ENCODE data around the gene XPNPEP1. TPM values are rescaled to one million over a fixed set of nuclear protein-coding genes. Genes with fewer than 3 reads are reported as not detected.

The XPNPEP1 gene
- total RNA-seq, 2 donors from 2014 or later = 77.9 to 118 TPM

DNA sequence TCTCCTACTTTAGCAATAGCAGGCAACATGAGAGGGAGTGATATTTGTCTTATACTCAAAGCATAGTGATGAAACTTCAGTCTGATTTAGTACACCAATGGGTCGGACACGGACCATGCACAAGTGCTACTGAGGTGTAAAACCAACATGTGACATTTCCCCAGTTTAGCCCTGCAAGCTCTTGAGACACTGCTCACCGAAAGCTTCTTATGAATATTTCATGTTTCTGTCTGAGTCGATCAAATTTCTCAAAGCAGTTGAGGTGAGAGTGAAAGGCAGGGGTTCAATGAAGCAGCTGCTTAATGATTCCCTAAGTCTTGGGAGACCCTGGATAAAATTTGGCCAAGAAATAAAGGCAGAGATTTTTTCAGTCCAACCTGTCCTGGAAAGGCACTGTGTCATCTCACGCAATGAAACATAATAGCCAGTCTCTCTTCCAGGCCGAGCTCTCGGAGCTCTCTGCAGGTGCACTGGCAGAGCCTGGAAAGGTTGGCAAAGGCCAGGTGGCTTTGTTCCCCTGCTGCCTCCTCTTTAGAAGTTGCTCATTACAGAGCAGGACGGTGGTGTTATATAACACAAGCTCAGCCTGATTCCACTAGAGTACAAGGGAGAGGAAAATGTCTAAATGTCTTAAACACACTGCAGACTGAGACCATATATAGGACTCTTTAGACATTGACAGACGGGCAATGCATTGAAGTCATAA, 33.9 kb upstream of the XPNPEP1 start:
- Mint-ChIP-seq H3K27ac (no peak overlapping the region), H3K9me3 (peaks cover 0 to 3% of the 10 kb centered on the region in 2 donors), H3K36me3 (no peaks in the 10 kb centered on the region)
- ATAC-seq = no peak
- DNase-seq (ENCODE audit: low spot score in 2 of 2) = no peak

DNA sequence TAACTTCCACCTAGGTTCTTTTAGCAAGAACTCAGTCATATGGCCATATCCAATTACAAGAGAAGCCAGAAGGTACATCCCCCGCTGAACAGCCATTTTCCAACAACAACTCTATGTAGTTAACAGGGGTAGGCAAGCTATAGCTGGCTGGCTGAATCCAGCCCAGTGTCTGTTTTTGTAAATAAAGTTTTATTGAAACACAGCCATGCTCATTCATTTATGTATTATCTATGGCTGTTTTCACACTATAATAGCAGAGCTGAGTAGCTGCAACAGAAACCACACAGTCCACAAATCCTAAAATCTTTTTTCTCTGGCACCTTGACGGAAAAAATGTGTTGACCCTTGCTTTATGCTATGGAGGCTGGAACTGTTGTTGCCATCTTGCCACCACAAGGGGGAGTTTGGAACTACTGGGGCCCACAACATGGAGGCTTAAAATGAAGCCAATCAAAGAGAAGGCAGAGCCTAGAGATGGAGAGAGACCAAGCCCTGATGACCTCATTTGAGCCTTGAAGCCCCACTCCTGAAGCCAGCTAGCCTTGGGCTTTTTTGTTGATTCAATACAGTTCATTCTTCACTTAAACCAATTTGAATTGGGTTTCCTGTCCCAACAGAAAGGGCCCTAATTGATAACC, 33.3 kb upstream of the XPNPEP1 start:
- ATAC-seq = peak; percentile 86 to 89
- Mint-ChIP-seq H3K27ac (no peak overlapping the region), H3K36me3 (no peaks in the 10 kb centered on the region), H3K9me3 (peaks cover 0 to 3% of the 10 kb centered on the region in 2 donors)
- DNase-seq (ENCODE audit: low spot score in 2 of 2) = peak in 1 of 2 donors; percentile 27

DNA sequence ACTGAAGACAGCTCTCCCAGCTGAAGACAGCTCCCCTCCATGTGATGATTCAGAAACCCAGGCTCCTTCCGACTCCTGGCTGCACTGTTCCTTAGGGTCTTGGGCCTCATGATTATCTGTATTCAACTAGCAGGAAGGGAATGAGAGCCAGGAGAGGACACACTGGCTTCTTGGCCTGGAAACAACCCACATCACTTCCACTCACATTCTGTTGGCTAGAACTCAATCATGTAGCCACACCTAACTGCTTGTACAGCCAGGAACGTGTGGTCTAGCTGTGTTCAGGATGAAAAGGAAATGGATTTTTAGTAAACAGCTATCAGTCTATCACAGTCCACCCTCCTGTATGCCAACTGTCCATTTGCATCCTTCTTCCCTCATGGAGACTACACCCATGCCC, 30.5 kb upstream of the XPNPEP1 start:
- DNase-seq (ENCODE audit: low spot score in 2 of 2) = no peak
- Mint-ChIP-seq H3K27ac (no peak overlapping the region), H3K36me3 (no peaks in the 10 kb centered on the region), H3K9me3 (peaks cover 0 to 3% of the 10 kb centered on the region in 2 donors)
- no peak for ATAC-seq

DNA sequence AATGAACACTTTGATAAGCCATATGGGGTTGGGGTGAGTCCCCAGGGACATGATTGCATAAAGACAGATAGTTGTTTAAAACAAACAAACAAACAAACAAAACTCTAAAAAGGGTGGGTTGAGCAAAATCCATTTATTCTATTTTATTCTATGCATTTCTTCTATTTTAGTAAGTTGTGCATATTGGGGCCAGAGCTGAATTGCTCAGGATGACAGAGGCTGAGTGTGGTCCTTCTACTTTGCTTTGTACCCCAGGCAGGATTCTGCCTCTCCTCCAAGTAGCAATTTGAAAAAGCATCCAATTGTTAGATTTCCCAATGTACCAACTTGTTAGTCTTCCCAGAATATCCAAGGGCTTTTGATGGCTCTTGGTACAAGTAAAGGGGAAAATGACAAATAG, 29.2 kb upstream of the XPNPEP1 start:
- Mint-ChIP-seq H3K9me3 (peaks cover 0 to 3% of the 10 kb centered on the region in 2 donors), H3K36me3 (no peaks in the 10 kb centered on the region), H3K27ac (no peak overlapping the region)
- ATAC-seq (no peak), DNase-seq (ENCODE audit: low spot score in 2 of 2) (no peak)

DNA sequence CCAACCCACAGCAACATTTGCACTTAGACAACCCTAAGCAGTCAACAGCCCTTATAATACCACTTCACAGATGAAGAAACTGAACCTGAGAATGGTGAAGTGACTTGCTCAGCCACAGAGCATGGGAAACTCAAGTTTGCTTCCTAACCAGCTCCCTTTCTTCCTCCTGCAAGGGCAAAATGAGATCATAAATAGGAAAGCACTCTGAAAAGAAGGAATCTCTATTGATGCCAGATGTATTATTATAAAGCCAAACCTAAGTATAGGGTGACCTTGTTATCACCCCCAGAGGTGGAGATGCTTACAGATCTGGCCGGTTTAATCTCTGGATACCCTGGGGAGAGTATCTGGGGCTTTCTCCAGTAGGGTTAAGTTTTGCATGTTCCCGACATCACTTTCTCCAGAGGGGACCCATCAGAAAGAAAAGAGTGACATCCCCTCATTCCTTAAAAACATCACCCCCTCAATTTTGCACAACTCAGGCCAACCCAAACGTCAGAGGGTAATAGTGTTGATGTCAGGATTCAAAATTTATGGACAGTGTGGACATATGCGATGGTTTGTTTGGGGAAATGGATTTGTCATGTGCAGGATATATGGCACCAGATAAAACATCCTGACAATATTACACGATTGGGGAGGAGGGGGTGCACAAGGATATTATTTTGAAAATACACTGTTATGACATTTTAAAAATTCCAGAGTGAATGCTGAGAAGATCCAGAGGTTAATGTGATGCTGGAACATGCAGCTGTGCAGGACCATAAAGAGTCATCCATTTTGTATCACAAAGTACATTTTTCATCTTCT, 24.0 kb upstream of the XPNPEP1 start:
- H3K36me3 Mint-ChIP-seq = no peaks in the 10 kb centered on the region
- H3K9me3 Mint-ChIP-seq = no peaks in the 10 kb centered on the region
- DNase-seq (ENCODE audit: low spot score in 2 of 2) (no peak), ATAC-seq (no peak)
- no peak overlapping the region for H3K27ac Mint-ChIP-seq

DNA sequence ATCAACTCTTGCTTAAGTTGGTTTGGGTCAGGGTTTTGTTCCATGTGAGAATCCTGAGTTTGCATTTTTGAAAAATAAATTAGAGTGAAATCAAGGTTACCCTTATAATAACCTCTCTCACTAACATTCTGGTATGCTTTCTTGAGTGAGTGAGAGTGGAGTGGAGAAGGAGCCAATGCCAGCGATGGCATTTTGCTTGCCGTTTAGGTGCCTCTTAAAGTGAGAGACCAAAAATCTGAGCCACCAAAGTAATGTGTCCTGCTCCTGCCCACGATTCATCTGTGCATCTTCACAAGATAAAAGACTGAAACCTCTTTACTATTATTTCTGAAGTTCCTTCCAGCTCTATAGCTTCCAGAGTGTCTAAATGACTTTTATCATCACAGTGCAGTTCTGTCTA, 23.4 kb upstream of the XPNPEP1 start:
- ATAC-seq (no peak), DNase-seq (ENCODE audit: low spot score in 2 of 2) (no peak)
- Mint-ChIP-seq H3K36me3 (no peaks in the 10 kb centered on the region), H3K27ac (no peak overlapping the region), H3K9me3 (no peaks in the 10 kb centered on the region)

DNA sequence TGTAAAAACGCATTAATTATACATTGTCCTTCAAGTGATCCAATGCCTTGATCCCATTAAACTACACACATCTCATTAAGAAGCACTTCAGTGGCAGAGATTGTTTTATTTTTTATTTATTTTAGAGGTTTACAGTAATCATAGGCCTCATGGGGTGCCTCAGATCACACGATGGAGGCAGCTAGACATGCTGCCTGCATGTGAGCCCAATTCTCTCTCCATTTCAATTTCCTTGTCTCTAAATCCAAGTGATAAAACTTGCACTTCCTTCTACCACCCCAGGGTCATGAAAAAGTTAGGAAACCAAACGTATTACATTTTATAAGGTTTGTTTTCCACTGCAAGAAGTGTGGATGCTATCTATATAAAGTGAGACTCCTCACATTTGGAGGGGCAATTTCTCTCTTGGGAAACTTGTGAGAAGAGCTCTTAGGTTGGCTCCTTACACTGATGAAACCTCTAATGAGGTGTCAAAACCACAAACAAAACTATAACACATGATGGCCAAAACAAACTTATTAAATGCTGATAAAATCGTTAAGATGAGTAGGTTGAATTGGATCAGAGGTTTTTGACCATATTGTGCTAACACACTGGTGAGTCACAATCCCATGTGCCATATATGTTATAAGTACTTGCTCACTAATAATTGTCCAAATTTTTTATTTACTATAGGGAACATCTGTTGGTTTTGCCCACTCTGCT, 22.3 kb upstream of the XPNPEP1 start:
- Mint-ChIP-seq H3K36me3 (no peaks in the 10 kb centered on the region), H3K9me3 (peaks cover 0 to 4% of the 10 kb centered on the region in 2 donors), H3K27ac (no peak overlapping the region)
- DNase-seq (ENCODE audit: low spot score in 2 of 2) = no peak
- ATAC-seq = no peak

DNA sequence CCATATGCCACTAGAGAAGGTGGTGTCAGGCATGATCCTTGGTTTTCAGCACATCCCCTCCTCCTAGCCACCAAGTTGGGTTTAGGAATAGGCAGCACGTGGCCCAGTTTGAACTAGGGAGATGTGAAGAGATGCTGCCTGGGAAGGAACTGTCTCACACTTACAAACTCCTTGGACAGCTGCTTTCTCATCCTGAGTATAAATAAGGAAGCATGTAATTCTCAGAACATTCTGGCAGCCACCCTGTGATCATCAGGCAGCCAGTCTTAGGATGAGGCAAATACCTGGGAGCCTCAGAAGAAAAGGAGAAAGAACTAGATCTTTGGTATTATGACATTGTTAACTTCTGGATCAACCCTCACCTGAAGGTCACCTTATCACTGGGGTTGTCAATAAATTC, 21.3 kb upstream of the XPNPEP1 start:
- H3K36me3 Mint-ChIP-seq = no peaks in the 10 kb centered on the region
- ATAC-seq (no peak), DNase-seq (ENCODE audit: low spot score in 2 of 2) (no peak)
- peaks cover 0 to 4% of the 10 kb centered on the region in 2 donors for H3K9me3 Mint-ChIP-seq
- no peak overlapping the region for H3K27ac Mint-ChIP-seq

DNA sequence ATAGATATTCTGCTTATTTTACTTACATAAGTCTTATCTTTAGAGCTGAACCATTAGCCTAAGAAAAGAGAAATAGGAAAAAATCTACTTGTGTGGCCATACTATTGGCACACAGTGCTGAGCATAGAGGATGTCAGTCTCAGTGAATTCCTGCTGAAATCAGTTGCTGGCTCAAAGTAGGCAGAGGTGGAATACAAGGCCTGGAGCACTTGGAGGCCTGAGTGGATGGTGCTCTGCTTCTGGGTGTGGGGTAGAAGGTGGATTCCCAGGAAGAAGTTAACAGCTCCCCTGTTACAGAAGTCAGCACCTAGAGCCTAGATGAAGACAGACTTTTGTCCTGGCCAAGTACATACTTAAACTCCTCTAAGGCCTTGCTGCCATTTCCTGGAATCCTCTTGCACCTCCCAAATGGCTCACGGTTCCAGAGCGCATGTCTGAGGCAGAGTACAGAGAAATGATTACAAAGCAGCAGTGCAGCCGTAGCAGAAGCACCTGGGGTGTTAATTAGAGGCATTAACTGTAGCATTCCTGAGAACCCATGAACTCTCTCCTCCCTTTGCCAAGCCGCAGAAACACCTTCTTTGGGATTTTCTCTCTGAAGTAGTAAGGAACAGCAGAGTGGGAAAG, 18.0 kb upstream of the XPNPEP1 start:
- no peaks in the 10 kb centered on the region for H3K36me3 Mint-ChIP-seq
- no peak overlapping the region for H3K27ac Mint-ChIP-seq
- ATAC-seq (no peak), DNase-seq (ENCODE audit: low spot score in 2 of 2) (no peak)
- peaks cover 0 to 4% of the 10 kb centered on the region in 2 donors for H3K9me3 Mint-ChIP-seq

DNA sequence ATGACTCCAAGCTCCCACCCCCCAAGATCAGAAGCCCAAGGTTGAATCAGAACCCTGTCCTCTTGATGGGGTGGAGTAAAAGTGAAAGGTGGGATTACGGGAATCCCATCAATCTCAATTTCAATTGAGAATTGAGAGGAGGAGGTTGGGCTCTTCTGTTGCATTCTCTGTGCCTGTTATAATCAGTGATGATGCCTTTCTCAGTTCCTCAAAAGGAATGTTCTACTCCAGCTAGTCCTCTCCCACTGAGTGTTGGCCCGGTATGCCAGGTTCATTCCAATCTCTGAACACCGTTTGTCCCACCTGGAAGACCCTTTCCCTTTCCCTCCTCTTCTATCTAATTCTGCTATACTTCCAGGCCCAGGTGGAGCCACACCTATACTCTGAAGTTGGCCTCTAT, 17.2 kb upstream of the XPNPEP1 start:
- Mint-ChIP-seq H3K9me3 (peaks cover 0 to 4% of the 10 kb centered on the region in 2 donors), H3K36me3 (no peaks in the 10 kb centered on the region)
- DNase-seq (ENCODE audit: low spot score in 2 of 2) = no peak

DNA sequence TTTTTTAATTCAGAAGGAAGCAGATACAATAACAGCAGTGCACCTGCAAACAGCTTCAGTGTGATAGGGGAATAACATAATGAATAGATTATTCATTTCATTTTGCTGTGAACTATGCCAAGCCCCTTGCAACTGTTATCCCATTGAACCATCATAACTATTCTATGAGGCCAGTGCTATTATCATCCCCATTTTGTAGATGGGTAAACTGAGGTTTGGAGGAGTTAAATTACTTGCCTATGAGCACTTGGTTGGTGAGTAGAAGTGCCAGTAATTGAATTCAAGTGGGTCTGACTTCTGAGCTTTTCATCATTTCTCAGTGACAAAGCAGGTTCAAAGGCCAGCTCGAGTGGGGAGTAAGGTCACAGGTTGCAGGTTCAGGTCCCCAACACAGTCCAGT, 16.8 kb upstream of the XPNPEP1 start:
- ATAC-seq (no peak), DNase-seq (ENCODE audit: low spot score in 2 of 2) (no peak)
- Mint-ChIP-seq H3K36me3 (no peaks in the 10 kb centered on the region), H3K9me3 (peaks cover 0 to 4% of the 10 kb centered on the region in 2 donors), H3K27ac (no peak overlapping the region)

More for the DNA sequence above, 17.2 kb upstream of the XPNPEP1 start:
- no peak overlapping the region for H3K27ac Mint-ChIP-seq
- no peak for ATAC-seq

DNA sequence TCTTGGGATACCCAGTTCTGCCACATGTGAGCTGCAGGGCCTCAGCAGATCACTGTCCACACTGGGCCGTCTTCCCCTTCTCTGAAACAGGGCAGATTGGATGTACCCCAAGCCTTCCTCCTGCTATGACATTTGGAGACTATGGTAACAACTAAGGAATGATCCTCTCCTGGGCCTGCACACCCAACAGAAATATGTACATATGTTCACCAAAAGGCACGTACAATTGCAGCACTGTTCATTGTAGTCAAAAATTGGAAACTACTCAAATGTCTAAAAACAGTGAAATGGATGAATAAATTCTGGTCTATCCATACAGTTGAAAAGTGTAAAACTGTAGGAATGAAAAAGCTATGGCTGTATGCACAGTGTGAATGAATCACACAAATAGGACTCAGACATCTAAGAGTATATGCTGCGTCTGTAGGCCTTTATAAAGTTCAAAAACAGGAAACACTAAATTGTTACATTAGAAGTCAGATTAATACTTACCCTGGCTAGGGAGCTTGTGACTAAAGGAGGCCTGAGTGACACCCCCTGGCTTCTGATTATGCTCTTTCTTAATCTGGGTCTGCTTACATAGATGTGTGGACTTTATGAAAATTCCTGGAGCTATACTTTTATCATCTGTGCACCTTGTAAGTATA, 16.1 kb upstream of the XPNPEP1 start:
- DNase-seq (ENCODE audit: low spot score in 2 of 2) (no peak), ATAC-seq (no peak)
- Mint-ChIP-seq H3K36me3 (no peaks in the 10 kb centered on the region), H3K27ac (no peak overlapping the region), H3K9me3 (peaks cover 0 to 4% of the 10 kb centered on the region in 2 donors)

DNA sequence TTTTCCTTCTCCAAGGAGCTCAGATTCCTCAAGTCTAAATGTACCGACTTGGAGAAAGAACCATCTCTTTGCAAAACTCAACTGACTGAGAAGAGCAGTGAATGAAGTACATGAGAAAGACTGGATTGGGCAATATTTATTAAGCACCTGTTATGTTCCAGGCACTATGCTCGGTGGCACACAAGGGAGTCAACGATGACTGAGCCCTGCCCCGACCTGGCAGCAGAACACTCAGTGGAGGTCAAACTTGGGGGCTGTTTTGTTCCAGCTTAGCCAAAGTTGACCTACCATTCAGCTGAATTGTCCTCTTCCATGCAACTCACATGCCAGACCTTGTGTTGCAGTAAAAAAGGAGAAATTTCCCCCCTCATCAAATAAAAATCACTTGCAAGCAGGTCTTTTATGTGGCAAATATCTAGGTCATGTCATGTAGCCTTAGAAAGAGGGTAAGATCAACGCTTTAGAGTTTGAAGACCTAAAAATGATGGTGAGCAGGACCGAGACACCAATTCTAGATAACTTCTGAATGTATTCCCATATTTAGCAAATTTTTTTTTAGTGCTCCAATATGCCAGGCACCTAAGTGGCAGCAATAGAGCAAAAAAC, 14.3 kb upstream of the XPNPEP1 start:
- H3K36me3 Mint-ChIP-seq = no peaks in the 10 kb centered on the region
- ATAC-seq (no peak), DNase-seq (ENCODE audit: low spot score in 2 of 2) (no peak)
- peaks cover 0 to 4% of the 10 kb centered on the region in 2 donors for H3K9me3 Mint-ChIP-seq
- H3K27ac Mint-ChIP-seq = peak overlapping the region in 1 of 2 donors; percentile 32

DNA sequence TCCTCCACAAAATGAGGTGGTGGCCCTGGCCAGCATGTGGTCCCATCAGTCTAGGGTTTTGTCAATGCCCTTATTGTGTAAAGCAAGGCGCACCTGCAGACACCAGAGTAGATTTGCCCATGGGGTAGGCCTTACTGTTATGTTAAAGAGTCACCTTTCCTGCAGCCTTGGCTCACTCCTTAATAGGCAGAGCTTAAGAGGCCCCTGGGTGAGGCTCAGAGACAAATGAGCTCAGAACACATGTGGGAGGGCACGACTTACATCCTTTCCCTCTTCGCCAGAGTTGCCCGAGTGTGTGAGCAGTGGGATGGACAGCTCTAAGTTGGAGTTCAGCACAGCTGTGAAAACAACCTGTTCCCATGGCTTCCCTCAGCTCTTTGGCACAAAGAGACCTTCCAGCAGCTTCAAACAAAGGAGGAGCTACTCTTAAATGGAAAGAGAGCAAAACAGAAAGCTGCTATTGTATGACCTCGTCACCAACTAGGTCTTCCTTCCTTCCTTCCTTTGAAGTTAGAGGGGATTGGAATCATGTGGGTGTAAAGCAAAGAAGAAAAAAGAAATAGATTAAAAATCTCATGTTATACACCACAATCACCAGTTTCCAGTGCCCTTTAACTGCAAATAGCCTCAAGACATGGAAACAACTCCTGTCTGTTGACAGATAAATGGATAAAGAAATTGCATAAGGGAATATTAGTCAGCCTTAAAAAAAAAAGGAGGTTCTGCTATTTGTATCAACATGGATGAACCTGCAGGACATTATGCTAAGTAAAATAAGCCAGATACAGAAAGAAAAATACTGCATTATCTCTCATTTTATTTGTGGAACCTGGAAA, 11.9 kb upstream of the XPNPEP1 start:
- ATAC-seq (peak; percentile 72 to 73), DNase-seq (ENCODE audit: low spot score in 2 of 2) (peak in 1 of 2 donors; percentile 20)
- Mint-ChIP-seq H3K27ac (peak overlapping the region; percentile 78 to 94), H3K9me3 (no peaks in the 10 kb centered on the region), H3K36me3 (no peaks in the 10 kb centered on the region)

All from activated naive CD4-positive, alpha-beta T cell treated with anti-CD3 and anti-CD28 coated beads, Interleukin-2, amount 50 U/mL, for 72 hours (primary cell).